ENCODE measurements around the gene LTBP2. TPM values are rescaled to one million over a fixed set of nuclear protein-coding genes. Genes with fewer than 3 reads are reported as not detected.

LTBP2 gene
- polyA plus RNA-seq, 1 donor from 2014 or later, result 0.33 TPM

- Histone ChIP-seq H3K79me2 (replicated peaks; ENCODE audit: insufficient read depth, low read length) (no peaks in the 10 kb centered on the region), H3K9me2 (ENCODE audit: insufficient read depth, low read length) (no peaks in the 10 kb centered on the region), H3K4me3 (ENCODE audit: low read length) (no peak overlapping the region), H3K36me3 (ENCODE audit: insufficient read depth, low read length) (no peaks in the 10 kb centered on the region), H4K20me1 (ENCODE audit: insufficient read depth) (no peaks in the 10 kb centered on the region), H3K27me3 (ENCODE audit: insufficient read depth, low read depth, low read length) (no peaks in the 10 kb centered on the region), H3K4me2 (ENCODE audit: low read length) (no peak overlapping the region), H3K27ac (ENCODE audit: low read length) (no peak overlapping the region), H3K9ac (ENCODE audit: low read length) (no peak overlapping the region), H3F3A (ENCODE audit: insufficient read depth, low read length, poor library complexity, severe bottlenecking) (no peaks in the 10 kb centered on the region), H2AFZ (ENCODE audit: low read depth, low read length) (no peak overlapping the region), H3K9me3 (ENCODE audit: low read length) (no peaks in the 10 kb centered on the region)
- TF ChIP-seq RAD21 (conservative IDR thresholded peaks at IDR 0.05) (no peak), EZH2 (IDR thresholded peaks at IDR 0.05; ENCODE audit: borderline replicate concordance, insufficient read depth, low read length, poor library complexity, severe bottlenecking) (no peak), MXI1 (conservative IDR thresholded peaks at IDR 0.05; ENCODE audit: poor library complexity, severe bottlenecking) (no peak)
Observed at GRCh38 chr14:74507840-74508239, 104.2 kb downstream of the LTBP2 start.

DNA sequence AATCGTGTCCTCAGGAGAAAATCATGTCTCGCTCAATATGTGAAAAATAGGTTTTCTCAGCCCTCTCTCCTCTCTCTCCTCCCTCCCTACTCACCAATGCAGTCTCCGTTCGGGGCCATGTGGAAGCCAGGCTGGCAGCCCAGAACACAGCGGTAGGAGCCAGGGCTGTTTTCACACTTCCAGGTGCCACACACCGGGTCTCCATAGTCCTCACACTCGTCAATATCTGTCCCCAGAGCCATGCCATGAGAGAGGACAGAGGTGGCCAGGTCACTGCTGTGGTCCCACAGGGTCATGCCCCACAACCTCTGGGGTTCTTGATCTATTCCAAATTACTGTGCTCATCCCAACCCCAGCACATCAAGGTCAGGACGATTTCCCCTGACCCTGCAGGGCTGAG, 105.0 kb downstream of the LTBP2 start:
- H4K20me1 ChIP-seq (ENCODE audit: insufficient read depth), result no peaks in the 10 kb centered on the region
- no peak overlapping the region for H3K4me3 ChIP-seq (ENCODE audit: low read length)
- no peak overlapping the region for H3K27ac ChIP-seq (ENCODE audit: low read length)
- H3K4me2 ChIP-seq (ENCODE audit: low read length), result no peak overlapping the region
- no peaks in the 10 kb centered on the region for H3K27me3 ChIP-seq (ENCODE audit: insufficient read depth, low read depth, low read length)
- H3F3A ChIP-seq (ENCODE audit: insufficient read depth, low read length, poor library complexity, severe bottlenecking), result no peaks in the 10 kb centered on the region
- H2AFZ ChIP-seq (ENCODE audit: low read depth, low read length), result no peak overlapping the region
- H3K9me2 ChIP-seq (ENCODE audit: insufficient read depth, low read length), result no peaks in the 10 kb centered on the region
- TF ChIP-seq TAF1 (IDR thresholded peaks at IDR 0.05; ENCODE audit: low read depth), result no peak
- TF ChIP-seq POLR2AphosphoS5 (IDR thresholded peaks at IDR 0.05), result no peak
- TF ChIP-seq REST (IDR thresholded peaks at IDR 0.05; ENCODE audit: borderline replicate concordance), result no peak
- no peak for TF ChIP-seq EZH2 (IDR thresholded peaks at IDR 0.05; ENCODE audit: borderline replicate concordance, insufficient read depth, low read length, poor library complexity, severe bottlenecking)
- no peak for TF ChIP-seq SMC3 (conservative IDR thresholded peaks at IDR 0.05; ENCODE audit: poor library complexity)
- TF ChIP-seq RAD21 (conservative IDR thresholded peaks at IDR 0.05), result no peak
- TF ChIP-seq MXI1 (conservative IDR thresholded peaks at IDR 0.05; ENCODE audit: poor library complexity, severe bottlenecking), result no peak
- no peak for TF ChIP-seq CTCF (IDR thresholded peaks at IDR 0.05; ENCODE audit: poor library complexity, severe bottlenecking)
- no peak for TF ChIP-seq EP300 (conservative IDR thresholded peaks at IDR 0.05; ENCODE audit: poor library complexity, severe bottlenecking)
- no peak overlapping the region for H3K9ac ChIP-seq (ENCODE audit: low read length)
- no peaks in the 10 kb centered on the region for H3K9me3 ChIP-seq (ENCODE audit: low read length)
- H3K79me2 ChIP-seq (replicated peaks; ENCODE audit: insufficient read depth, low read length), result no peaks in the 10 kb centered on the region
- H3K36me3 ChIP-seq (ENCODE audit: insufficient read depth, low read length), result no peaks in the 10 kb centered on the region

Measured in neural cell (in vitro differentiated cells).